ENCODE measurements around the gene CMPK2. TPM values are rescaled to one million over a fixed set of nuclear protein-coding genes. Genes with fewer than 3 reads are reported as not detected.

The CMPK2 gene
- total and polyA plus RNA-seq, 9 of the 15 experiments (the other 6 are each of a cell fraction or from before 2014, with no cell fraction given), result 2.6 to 10.5 (median 5.0) TPM

DNA sequence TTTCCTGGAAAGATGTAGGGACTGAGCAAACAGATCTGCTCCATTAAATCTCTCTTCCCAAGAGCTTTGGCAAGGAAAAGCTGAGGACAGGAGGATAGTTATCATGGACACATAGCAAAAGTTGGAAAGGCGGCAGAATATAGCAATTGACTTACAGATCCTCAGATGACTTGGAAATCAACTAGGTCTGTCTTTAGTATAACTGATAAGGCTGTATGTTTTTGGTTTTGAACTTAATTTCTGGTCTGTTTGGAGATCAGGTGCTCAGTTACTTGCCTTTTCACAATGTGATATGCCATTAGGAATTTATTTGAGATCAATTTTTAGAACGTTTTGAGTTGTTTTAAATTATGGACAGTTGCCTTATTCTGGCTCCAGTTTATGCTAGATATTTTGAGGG, 19.8 kb upstream of the CMPK2 start:
- FAIRE-seq, result no peak

DNA sequence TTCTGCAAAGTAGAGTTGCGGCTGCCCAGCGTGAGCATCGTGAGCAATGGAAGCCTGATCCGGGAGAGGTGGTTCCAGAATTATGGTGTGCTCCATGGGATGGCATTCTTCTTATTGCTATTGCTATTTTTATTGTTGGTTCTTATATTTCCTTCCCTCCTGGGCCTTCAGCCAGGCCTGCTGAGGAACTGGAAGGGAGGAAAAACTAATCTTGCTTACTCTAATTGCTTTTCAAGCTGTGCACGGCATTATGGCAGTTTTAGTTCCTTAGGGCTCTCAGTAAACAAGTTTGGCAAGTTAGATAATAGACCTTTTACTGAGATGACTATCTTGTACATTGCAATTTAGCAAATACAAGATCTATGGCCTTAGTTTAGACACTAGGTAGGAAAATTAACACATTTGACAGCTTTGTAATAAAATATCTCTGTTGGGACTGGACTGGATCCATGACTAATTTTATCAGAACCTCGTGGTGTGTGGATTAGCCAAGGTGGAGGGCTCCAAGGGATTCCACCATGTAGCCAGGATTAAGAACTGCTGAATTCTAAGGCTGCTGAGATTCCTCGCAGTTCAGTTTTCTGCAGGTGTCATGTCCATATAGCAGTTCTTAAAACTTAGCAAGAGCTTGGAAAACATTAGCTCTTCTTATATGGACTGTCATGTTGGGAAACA, 17.9 kb upstream of the CMPK2 start:
- no peak for FAIRE-seq
- H3K27ac ChIP-seq (ENCODE audit: extremely low read depth, low read depth, low read length), result no peak overlapping the region
- ChIA-PET POLR2A (interaction anchor here (0.6 to 1.8 kb wide), 3 partner anchors 13 to 51 kb away, joined by 3 to 4 read pairs (median 3); no protein-coding TSS in a partner anchor), CTCF (ENCODE audit: low intra/inter-chr PET ratio) (no interaction called here)
- H3K79me2 ChIP-seq (ENCODE audit: control insufficient read depth, insufficient read depth, low read length), result no peaks in the 10 kb centered on the region
- ATAC-seq, result no peak
- intact Hi-C loops (cut with micrococcal nuclease) (no loop called here), in situ Hi-C loops (cut with MboI) (no loop called here)
- H3K9me1 ChIP-seq (ENCODE audit: control insufficient read depth, insufficient read depth, low read length), result no peaks in the 10 kb centered on the region
- H3K4me2 ChIP-seq (ENCODE audit: insufficient read depth, low read length), result no peak overlapping the region
- no peak overlapping the region for H2AFZ ChIP-seq (ENCODE audit: low read depth, low read length)
- DNase-seq (ENCODE audit: extremely low read depth in 1 of 4, low spot score in 3 of 4), result no peak
- H3K27me3 ChIP-seq (ENCODE audit: control insufficient read depth in 2 of 2, insufficient read depth in 2 of 2, low read length in 2 of 2), result no peaks in the 10 kb centered on the region
- no peak overlapping the region for H3K4me3 ChIP-seq
- no peak overlapping the region for H3K9ac ChIP-seq (ENCODE audit: insufficient read depth in 1 of 2, low read depth in 2 of 2, low read length in 2 of 2)
- 50% methylated on average over 7 of the region's 7 CpGs for WGBS (ENCODE audit: insufficient coverage, low coverage, missing lambda C conversion rate)
- H3K36me3 ChIP-seq (ENCODE audit: control insufficient read depth, insufficient read depth, low read length), result no peaks in the 10 kb centered on the region
- no TSS peak for BruUV-seq (replicated peaks)
- peaks cover 12% of the 10 kb centered on the region for H3K9me3 ChIP-seq (replicated peaks; ENCODE audit: control insufficient read depth, insufficient read depth, low read depth, low read length)
- no peaks in the 10 kb centered on the region for H4K20me1 ChIP-seq (replicated peaks; ENCODE audit: control insufficient read depth, insufficient read depth, low read length)
- peaks cover 20 to 85% of the 10 kb centered on the region in 2 experiments for H3K4me1 ChIP-seq (replicated peaks in 1 of 2; ENCODE audit: control insufficient read depth in 2 of 2, insufficient read depth in 2 of 2, low read length in 2 of 2)
- TF ChIP-seq DDX20 (tag; IDR thresholded peaks at IDR 0.05; ENCODE audit: low read depth) (no peak), ZNF778 (CRISPR knock-in tag; IDR thresholded peaks at IDR 0.05) (no peak), LARP7 (IDR thresholded peaks at IDR 0.05) (no peak), FOXA3 (CRISPR knock-in tag; conservative IDR thresholded peaks at IDR 0.05 in 1 of 2, IDR thresholded peaks at IDR 0.05 in 1 of 2) (peak in 1 of 2 experiments; percentile 94; a peak in 2 of 4 replicates)
- TF ChIP-seq, protein P1, sequence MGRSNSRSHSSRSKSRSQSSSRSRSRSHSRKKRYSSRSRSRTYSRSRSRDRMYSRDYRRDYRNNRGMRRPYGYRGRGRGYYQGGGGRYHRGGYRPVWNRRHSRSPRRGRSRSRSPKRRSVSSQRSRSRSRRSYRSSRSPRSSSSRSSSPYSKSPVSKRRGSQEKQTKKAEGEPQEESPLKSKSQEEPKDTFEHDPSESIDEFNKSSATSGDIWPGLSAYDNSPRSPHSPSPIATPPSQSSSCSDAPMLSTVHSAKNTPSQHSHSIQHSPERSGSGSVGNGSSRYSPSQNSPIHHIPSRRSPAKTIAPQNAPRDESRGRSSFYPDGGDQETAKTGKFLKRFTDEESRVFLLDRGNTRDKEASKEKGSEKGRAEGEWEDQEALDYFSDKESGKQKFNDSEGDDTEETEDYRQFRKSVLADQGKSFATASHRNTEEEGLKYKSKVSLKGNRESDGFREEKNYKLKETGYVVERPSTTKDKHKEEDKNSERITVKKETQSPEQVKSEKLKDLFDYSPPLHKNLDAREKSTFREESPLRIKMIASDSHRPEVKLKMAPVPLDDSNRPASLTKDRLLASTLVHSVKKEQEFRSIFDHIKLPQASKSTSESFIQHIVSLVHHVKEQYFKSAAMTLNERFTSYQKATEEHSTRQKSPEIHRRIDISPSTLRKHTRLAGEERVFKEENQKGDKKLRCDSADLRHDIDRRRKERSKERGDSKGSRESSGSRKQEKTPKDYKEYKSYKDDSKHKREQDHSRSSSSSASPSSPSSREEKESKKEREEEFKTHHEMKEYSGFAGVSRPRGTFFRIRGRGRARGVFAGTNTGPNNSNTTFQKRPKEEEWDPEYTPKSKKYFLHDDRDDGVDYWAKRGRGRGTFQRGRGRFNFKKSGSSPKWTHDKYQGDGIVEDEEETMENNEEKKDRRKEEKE (IDR thresholded peaks at IDR 0.05; ENCODE audit: borderline replicate concordance in 1 of 2, control insufficient read depth in 1 of 2, low read depth in 2 of 2, low read length in 1 of 2), result no peak
- TF ChIP-seq, protein P2, sequence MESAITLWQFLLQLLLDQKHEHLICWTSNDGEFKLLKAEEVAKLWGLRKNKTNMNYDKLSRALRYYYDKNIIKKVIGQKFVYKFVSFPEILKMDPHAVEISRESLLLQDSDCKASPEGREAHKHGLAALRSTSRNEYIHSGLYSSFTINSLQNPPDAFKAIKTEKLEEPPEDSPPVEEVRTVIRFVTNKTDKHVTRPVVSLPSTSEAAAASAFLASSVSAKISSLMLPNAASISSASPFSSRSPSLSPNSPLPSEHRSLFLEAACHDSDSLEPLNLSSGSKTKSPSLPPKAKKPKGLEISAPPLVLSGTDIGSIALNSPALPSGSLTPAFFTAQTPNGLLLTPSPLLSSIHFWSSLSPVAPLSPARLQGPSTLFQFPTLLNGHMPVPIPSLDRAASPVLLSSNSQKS (CRISPR knock-in tag; IDR thresholded peaks at IDR 0.05), result no peak

More for the DNA sequence above, 19.8 kb upstream of the CMPK2 start:
- DNase-seq (ENCODE audit: extremely low read depth in 1 of 4, low spot score in 3 of 4), result no peak
- ATAC-seq, result no peak
- intact Hi-C loops (cut with micrococcal nuclease) (no loop called here), in situ Hi-C loops (cut with MboI) (no loop called here)
- Histone ChIP-seq H2AFZ (ENCODE audit: low read depth, low read length) (peak overlapping the region; percentile 10; the same call in 1 of the 2 replicates), H3K27ac (ENCODE audit: extremely low read depth, low read depth, low read length) (peak overlapping the region; percentile 65), H3K36me3 (ENCODE audit: control insufficient read depth, insufficient read depth, low read length) (no peaks in the 10 kb centered on the region), H4K20me1 (replicated peaks; ENCODE audit: control insufficient read depth, insufficient read depth, low read length) (no peaks in the 10 kb centered on the region), H3K9ac (ENCODE audit: insufficient read depth in 1 of 2, low read depth in 2 of 2, low read length in 2 of 2) (peak overlapping the region in 1 of 2 experiments; percentile 15; a peak in 2 of 4 replicates), H3K4me3 (no peak overlapping the region), H3K4me1 (replicated peaks in 1 of 2; ENCODE audit: control insufficient read depth in 2 of 2, insufficient read depth in 2 of 2, low read length in 2 of 2) (peaks cover 24 to 80% of the 10 kb centered on the region in 2 experiments), H3K4me2 (ENCODE audit: insufficient read depth, low read length) (peak overlapping the region; percentile 14), H3K79me2 (ENCODE audit: control insufficient read depth, insufficient read depth, low read length) (no peaks in the 10 kb centered on the region), H3K27me3 (ENCODE audit: control insufficient read depth in 2 of 2, insufficient read depth in 2 of 2, low read length in 2 of 2) (no peaks in the 10 kb centered on the region), H3K9me3 (replicated peaks; ENCODE audit: control insufficient read depth, insufficient read depth, low read depth, low read length) (no peaks in the 10 kb centered on the region), H3K9me1 (ENCODE audit: control insufficient read depth, insufficient read depth, low read length) (no peaks in the 10 kb centered on the region)
- 3% methylated on average over 2 of the region's 2 CpGs for WGBS (ENCODE audit: insufficient coverage, low coverage, missing lambda C conversion rate)
- no TSS peak for BruUV-seq (replicated peaks)
- ChIA-PET CTCF (ENCODE audit: low intra/inter-chr PET ratio) (no interaction called here), POLR2A (no interaction called here)
- TF ChIP-seq ILK (tag; IDR thresholded peaks at IDR 0.05; ENCODE audit: borderline replicate concordance, low read depth) (0 out of 2 replicates have a peak, but pooled peaks have one; percentile 32), GATAD2B (IDR thresholded peaks at IDR 0.05; ENCODE audit: borderline replicate concordance) (no peak), ZNF316 (IDR thresholded peaks at IDR 0.05) (no peak)
- TF ChIP-seq, protein P3, sequence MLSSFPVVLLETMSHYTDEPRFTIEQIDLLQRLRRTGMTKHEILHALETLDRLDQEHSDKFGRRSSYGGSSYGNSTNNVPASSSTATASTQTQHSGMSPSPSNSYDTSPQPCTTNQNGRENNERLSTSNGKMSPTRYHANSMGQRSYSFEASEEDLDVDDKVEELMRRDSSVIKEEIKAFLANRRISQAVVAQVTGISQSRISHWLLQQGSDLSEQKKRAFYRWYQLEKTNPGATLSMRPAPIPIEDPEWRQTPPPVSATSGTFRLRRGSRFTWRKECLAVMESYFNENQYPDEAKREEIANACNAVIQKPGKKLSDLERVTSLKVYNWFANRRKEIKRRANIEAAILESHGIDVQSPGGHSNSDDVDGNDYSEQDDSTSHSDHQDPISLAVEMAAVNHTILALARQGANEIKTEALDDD (IDR thresholded peaks at IDR 0.05), result peak; percentile 5; the same call in 1 of the 2 replicates

All from K562 (cell line).